Stimulated activated CD8-positive, alpha-beta memory T cell treated with anti-CD3 and anti-CD28 coated beads, Interleukin-15, amount 100 ng/mL, for 24 hours (primary cell): ENCODE measurements around the gene AHCY.
"Not testable (repeated sequence)": the region's sequence is repeated elsewhere in the genome, so short reads cannot be mapped to it uniquely, and the experiment has no call there.

ENCODE experiments used
- DNase-seq: peaks from one replicate; pipeline ENCODE4 v3.0.0-alpha.2; 2020; ENCODE audit warnings: low read depth

AHCY gene

GRCh38 chr20:34254979-34255378, 48.2 kb downstream of the AHCY start:
- no peak for DNase-seq

GRCh38 chr20:34252431-34253086, 50.6 kb downstream of the AHCY start:
- DNase-seq = not testable (repeated sequence)

GRCh38 chr20:34251619-34252018, 51.5 kb downstream of the AHCY start:
- DNase-seq = no peak

- DNase-seq = no peak
These were observed 53.1 kb downstream of the AHCY start for GRCh38 chr20:34250005-34250404.

- DNase-seq = no peak
These were observed 53.9 kb downstream of the AHCY start for GRCh38 chr20:34249291-34249690.

GRCh38 chr20:34246126-34246626, 57.0 kb downstream of the AHCY start:
- DNase-seq = no peak

GRCh38 chr20:34243377-34243776, 59.8 kb downstream of the AHCY start:
- DNase-seq = no peak

GRCh38 chr20:34242879-34243278, 60.3 kb downstream of the AHCY start:
- DNase-seq = no peak

GRCh38 chr20:34242015-34242414, 61.1 kb downstream of the AHCY start:
- not testable (repeated sequence) for DNase-seq

GRCh38 chr20:34240693-34241615, 62.2 kb downstream of the AHCY start, which contains the start of gene ASIP:
ASIP (plus strand) TSS chr20:34241423; CDS start chr20:34260375, 18,952 bp downstream.
- DNase-seq = no peak

GRCh38 chr20:34240121-34240520, 63.0 kb downstream of the AHCY start:
- no peak for DNase-seq

- DNase-seq = no peak
These were observed 65.2 kb downstream of the AHCY start for GRCh38 chr20:34237942-34238341.

- no peak for DNase-seq
These were observed 67.3 kb downstream of the AHCY start for GRCh38 chr20:34235875-34236274.

- no peak for DNase-seq
These were observed 69.5 kb downstream of the AHCY start for GRCh38 chr20:34233687-34234086.

GRCh38 chr20:34232494-34233087, 70.6 kb downstream of the AHCY start:
- DNase-seq = no peak

GRCh38 chr20:34231634-34232033, 71.5 kb downstream of the AHCY start:
- DNase-seq = no peak
